ENCODE results near the gene TRAF5. TPM values are rescaled to one million over a fixed set of nuclear protein-coding genes. Genes with fewer than 3 reads are reported as not detected.

The TRAF5 gene
- total RNA-seq, 1 experiment from 2014 or later = 22.2 TPM

DNA sequence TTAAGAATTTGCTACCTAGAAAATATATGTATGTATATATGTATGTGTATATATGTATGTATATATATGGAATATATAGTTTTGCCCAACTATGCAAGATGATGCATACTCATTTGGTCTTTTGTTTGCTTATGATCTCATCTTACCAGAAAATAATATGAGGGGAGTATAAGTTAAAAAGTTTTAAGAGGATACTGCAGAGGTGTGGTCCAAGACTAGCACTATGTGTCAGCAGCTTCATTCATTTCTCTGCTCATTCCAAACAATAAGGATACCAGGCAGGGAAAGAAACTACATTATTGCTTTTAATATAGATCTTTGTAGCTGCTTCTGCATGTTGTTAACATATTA, 44.6 kb upstream of the TRAF5 start (continued):
- TF ChIP-seq, protein P1, sequence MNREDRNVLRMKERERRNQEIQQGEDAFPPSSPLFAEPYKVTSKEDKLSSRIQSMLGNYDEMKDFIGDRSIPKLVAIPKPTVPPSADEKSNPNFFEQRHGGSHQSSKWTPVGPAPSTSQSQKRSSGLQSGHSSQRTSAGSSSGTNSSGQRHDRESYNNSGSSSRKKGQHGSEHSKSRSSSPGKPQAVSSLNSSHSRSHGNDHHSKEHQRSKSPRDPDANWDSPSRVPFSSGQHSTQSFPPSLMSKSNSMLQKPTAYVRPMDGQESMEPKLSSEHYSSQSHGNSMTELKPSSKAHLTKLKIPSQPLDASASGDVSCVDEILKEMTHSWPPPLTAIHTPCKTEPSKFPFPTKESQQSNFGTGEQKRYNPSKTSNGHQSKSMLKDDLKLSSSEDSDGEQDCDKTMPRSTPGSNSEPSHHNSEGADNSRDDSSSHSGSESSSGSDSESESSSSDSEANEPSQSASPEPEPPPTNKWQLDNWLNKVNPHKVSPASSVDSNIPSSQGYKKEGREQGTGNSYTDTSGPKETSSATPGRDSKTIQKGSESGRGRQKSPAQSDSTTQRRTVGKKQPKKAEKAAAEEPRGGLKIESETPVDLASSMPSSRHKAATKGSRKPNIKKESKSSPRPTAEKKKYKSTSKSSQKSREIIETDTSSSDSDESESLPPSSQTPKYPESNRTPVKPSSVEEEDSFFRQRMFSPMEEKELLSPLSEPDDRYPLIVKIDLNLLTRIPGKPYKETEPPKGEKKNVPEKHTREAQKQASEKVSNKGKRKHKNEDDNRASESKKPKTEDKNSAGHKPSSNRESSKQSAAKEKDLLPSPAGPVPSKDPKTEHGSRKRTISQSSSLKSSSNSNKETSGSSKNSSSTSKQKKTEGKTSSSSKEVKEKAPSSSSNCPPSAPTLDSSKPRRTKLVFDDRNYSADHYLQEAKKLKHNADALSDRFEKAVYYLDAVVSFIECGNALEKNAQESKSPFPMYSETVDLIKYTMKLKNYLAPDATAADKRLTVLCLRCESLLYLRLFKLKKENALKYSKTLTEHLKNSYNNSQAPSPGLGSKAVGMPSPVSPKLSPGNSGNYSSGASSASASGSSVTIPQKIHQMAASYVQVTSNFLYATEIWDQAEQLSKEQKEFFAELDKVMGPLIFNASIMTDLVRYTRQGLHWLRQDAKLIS (CRISPR knock-in tag; IDR thresholded peaks at IDR 0.05; ENCODE audit: borderline replicate concordance) = no peak
- no peak for TF ChIP-seq FOXP4 (CRISPR knock-in tag; IDR thresholded peaks at IDR 0.05)
- TF ChIP-seq, protein P2, sequence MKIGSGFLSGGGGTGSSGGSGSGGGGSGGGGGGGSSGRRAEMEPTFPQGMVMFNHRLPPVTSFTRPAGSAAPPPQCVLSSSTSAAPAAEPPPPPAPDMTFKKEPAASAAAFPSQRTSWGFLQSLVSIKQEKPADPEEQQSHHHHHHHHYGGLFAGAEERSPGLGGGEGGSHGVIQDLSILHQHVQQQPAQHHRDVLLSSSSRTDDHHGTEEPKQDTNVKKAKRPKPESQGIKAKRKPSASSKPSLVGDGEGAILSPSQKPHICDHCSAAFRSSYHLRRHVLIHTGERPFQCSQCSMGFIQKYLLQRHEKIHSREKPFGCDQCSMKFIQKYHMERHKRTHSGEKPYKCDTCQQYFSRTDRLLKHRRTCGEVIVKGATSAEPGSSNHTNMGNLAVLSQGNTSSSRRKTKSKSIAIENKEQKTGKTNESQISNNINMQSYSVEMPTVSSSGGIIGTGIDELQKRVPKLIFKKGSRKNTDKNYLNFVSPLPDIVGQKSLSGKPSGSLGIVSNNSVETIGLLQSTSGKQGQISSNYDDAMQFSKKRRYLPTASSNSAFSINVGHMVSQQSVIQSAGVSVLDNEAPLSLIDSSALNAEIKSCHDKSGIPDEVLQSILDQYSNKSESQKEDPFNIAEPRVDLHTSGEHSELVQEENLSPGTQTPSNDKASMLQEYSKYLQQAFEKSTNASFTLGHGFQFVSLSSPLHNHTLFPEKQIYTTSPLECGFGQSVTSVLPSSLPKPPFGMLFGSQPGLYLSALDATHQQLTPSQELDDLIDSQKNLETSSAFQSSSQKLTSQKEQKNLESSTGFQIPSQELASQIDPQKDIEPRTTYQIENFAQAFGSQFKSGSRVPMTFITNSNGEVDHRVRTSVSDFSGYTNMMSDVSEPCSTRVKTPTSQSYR (CRISPR knock-in tag; IDR thresholded peaks at IDR 0.05) = no peak
- TF ChIP-seq NFYB (CRISPR knock-in tag; conservative IDR thresholded peaks at IDR 0.05; ENCODE audit: low read depth) = no peak
- no peak for TF ChIP-seq MYBL2 (CRISPR knock-in tag; IDR thresholded peaks at IDR 0.05)
- TF ChIP-seq MXD4 (CRISPR knock-in tag; IDR thresholded peaks at IDR 0.05; ENCODE audit: borderline replicate concordance) = no peak
- TF ChIP-seq, protein P3, sequence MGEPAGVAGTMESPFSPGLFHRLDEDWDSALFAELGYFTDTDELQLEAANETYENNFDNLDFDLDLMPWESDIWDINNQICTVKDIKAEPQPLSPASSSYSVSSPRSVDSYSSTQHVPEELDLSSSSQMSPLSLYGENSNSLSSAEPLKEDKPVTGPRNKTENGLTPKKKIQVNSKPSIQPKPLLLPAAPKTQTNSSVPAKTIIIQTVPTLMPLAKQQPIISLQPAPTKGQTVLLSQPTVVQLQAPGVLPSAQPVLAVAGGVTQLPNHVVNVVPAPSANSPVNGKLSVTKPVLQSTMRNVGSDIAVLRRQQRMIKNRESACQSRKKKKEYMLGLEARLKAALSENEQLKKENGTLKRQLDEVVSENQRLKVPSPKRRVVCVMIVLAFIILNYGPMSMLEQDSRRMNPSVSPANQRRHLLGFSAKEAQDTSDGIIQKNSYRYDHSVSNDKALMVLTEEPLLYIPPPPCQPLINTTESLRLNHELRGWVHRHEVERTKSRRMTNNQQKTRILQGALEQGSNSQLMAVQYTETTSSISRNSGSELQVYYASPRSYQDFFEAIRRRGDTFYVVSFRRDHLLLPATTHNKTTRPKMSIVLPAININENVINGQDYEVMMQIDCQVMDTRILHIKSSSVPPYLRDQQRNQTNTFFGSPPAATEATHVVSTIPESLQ (CRISPR knock-in tag; IDR thresholded peaks at IDR 0.05) = no peak
- TF ChIP-seq CBFB (CRISPR knock-in tag; IDR thresholded peaks at IDR 0.05; ENCODE audit: low read depth) = no peak

DNA sequence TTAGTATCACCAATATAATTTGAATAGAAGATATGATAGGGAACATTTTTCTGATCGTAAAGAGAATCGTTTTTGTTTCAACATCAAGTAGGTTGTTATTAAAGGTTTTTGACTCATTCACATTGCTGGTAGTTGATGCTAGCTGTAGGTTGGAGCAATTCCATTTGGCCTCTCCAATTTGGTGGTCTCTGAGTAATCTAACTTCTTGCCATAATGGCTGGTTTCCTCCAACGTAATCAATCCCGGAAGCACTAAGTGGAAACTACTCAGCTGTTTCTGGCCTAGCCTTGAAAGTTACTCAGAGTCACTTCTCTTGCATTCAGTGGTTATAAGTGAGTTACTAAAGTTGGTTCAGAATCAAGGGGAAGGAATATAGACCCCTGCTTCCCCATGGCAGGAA, 41.4 kb upstream of the TRAF5 start:
- Mint-ChIP-seq H3K9me3 (no peaks in the 10 kb centered on the region), H3K4me3 (no peak overlapping the region), H3K36me3 (peaks cover 37% of the 10 kb centered on the region), H3K27me3 (ENCODE audit: low read depth) (no peaks in the 10 kb centered on the region), H3K27ac (no peak overlapping the region), H3K4me1 (no peaks in the 10 kb centered on the region)
- ATAC-seq = no peak
- DNase-seq (ENCODE audit: low spot score) = no peak
- POLR2A ChIA-PET = no interaction called here
- CTCF ChIA-PET = no interaction called here
- TF ChIP-seq ZNF671 (CRISPR knock-in tag; IDR thresholded peaks at IDR 0.05) = no peak
- no peak for TF ChIP-seq ZNF396 (CRISPR knock-in tag; IDR thresholded peaks at IDR 0.05; ENCODE audit: borderline replicate concordance)
- no peak for TF ChIP-seq NR2C2 (CRISPR knock-in tag; IDR thresholded peaks at IDR 0.05)
- TF ChIP-seq JAZF1 (CRISPR knock-in tag; IDR thresholded peaks at IDR 0.05) = no peak
- no peak for TF ChIP-seq CBFB (CRISPR knock-in tag; IDR thresholded peaks at IDR 0.05; ENCODE audit: low read depth)
- no peak for TF ChIP-seq RORB (CRISPR knock-in tag; IDR thresholded peaks at IDR 0.05)
- TF ChIP-seq, protein P4, sequence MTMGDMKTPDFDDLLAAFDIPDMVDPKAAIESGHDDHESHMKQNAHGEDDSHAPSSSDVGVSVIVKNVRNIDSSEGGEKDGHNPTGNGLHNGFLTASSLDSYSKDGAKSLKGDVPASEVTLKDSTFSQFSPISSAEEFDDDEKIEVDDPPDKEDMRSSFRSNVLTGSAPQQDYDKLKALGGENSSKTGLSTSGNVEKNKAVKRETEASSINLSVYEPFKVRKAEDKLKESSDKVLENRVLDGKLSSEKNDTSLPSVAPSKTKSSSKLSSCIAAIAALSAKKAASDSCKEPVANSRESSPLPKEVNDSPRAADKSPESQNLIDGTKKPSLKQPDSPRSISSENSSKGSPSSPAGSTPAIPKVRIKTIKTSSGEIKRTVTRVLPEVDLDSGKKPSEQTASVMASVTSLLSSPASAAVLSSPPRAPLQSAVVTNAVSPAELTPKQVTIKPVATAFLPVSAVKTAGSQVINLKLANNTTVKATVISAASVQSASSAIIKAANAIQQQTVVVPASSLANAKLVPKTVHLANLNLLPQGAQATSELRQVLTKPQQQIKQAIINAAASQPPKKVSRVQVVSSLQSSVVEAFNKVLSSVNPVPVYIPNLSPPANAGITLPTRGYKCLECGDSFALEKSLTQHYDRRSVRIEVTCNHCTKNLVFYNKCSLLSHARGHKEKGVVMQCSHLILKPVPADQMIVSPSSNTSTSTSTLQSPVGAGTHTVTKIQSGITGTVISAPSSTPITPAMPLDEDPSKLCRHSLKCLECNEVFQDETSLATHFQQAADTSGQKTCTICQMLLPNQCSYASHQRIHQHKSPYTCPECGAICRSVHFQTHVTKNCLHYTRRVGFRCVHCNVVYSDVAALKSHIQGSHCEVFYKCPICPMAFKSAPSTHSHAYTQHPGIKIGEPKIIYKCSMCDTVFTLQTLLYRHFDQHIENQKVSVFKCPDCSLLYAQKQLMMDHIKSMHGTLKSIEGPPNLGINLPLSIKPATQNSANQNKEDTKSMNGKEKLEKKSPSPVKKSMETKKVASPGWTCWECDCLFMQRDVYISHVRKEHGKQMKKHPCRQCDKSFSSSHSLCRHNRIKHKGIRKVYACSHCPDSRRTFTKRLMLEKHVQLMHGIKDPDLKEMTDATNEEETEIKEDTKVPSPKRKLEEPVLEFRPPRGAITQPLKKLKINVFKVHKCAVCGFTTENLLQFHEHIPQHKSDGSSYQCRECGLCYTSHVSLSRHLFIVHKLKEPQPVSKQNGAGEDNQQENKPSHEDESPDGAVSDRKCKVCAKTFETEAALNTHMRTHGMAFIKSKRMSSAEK (CRISPR knock-in tag; IDR thresholded peaks at IDR 0.05; ENCODE audit: borderline replicate concordance) = no peak
- no peak for TF ChIP-seq ZNF138 (CRISPR knock-in tag; conservative IDR thresholded peaks at IDR 0.05)
- no peak for TF ChIP-seq ELF4 (CRISPR knock-in tag; IDR thresholded peaks at IDR 0.05; ENCODE audit: low read depth)
- no peak for TF ChIP-seq IRF1 (CRISPR knock-in tag; IDR thresholded peaks at IDR 0.05)
- no peak for TF ChIP-seq ZNF317 (CRISPR knock-in tag; IDR thresholded peaks at IDR 0.05; ENCODE audit: borderline replicate concordance, low read depth)
- TF ChIP-seq HMGA2 (CRISPR knock-in tag; IDR thresholded peaks at IDR 0.05) = no peak
- TF ChIP-seq NR3C1 (CRISPR knock-in tag; conservative IDR thresholded peaks at IDR 0.05; ENCODE audit: low read depth) = no peak
- no peak for TF ChIP-seq ZNF219 (CRISPR knock-in tag; IDR thresholded peaks at IDR 0.05; ENCODE audit: borderline replicate concordance)
- TF ChIP-seq TCF7 (CRISPR knock-in tag; IDR thresholded peaks at IDR 0.05; ENCODE audit: low read depth) = no peak
